Ishikawa (cell line): ENCODE data around the gene MCAT.

Source experiments
- CEBPB ChIP-seq: IDR thresholded peaks from 2 replicates; pipeline ENCODE4 v1.6.1; 2012
- CREB1 ChIP-seq: IDR thresholded peaks from 2 replicates; pipeline ENCODE4 v1.6.1; 2012; ENCODE audit warnings: low read depth
- EP300 ChIP-seq: IDR thresholded peaks from 2 replicates; pipeline ENCODE4 v1.6.1; 2012; ENCODE audit warnings: borderline replicate concordance
- RAD21 ChIP-seq: IDR thresholded peaks from 2 replicates; pipeline ENCODE4 v1.6.1; 2012; ENCODE audit warnings: low read depth
- REST ChIP-seq: IDR thresholded peaks from 2 replicates; pipeline ENCODE4 v1.6.1; 2012; ENCODE audit warnings: low read depth, mild to moderate bottlenecking
- TAF1 ChIP-seq: IDR thresholded peaks from 2 replicates; pipeline ENCODE4 v1.6.1; 2012; ENCODE audit warnings: low read depth, mild to moderate bottlenecking
- TEAD4 ChIP-seq: IDR thresholded peaks from 2 replicates; pipeline ENCODE4 v1.6.1; 2012
- USF1 ChIP-seq: IDR thresholded peaks from 2 replicates; pipeline ENCODE4 v1.6.1; 2012
- YY1 ChIP-seq: IDR thresholded peaks from 2 replicates; pipeline ENCODE4 v1.6.1; 2012; ENCODE audit warnings: low read depth

- no peak for TF ChIP-seq TAF1
- TF ChIP-seq REST, result no peak
- no peak for TF ChIP-seq TEAD4
- TF ChIP-seq USF1, result no peak
- no peak for TF ChIP-seq EP300
- no peak for TF ChIP-seq YY1
- no peak for TF ChIP-seq CEBPB
- no peak for TF ChIP-seq CREB1
- no peak for TF ChIP-seq RAD21
Measured at GRCh38 chr22:43151251-43152002, 8.2 kb upstream of the MCAT start, which contains the start of gene TSPO.
